ENCODE results near the gene KDM2A. TPM values are rescaled to one million over a fixed set of nuclear protein-coding genes. Genes with fewer than 3 reads are reported as not detected.

The KDM2A gene
- total and polyA plus RNA-seq, 2 donors (not counting 1 experiment from before 2014, with no cell fraction given), result 132 to 229 TPM

- DNase-seq (no peak), ATAC-seq (ENCODE audit: low read depth) (no peak)
- Histone ChIP-seq H2AFZ (ENCODE audit: insufficient read depth, low read depth, low read length, poor library complexity, severe bottlenecking) (no peak overlapping the region), H3K27me3 (replicated peaks in 1 of 4; ENCODE audit: control extremely low read depth in 1 of 4, control insufficient read depth in 3 of 4, insufficient read depth in 4 of 4, low read length in 3 of 4) (no peaks in the 10 kb centered on the region), H3K4me3 (ENCODE audit: control extremely low read depth in 1 of 5, extremely low read depth in 1 of 5, insufficient read depth in 1 of 5, low read depth in 2 of 5, low read length in 4 of 5) (no peak overlapping the region), H3K79me2 (ENCODE audit: control insufficient read depth, insufficient read depth, low read length) (peaks cover 8% of the 10 kb centered on the region), H3K36me3 (replicated peaks in 1 of 2; ENCODE audit: control extremely low read depth in 1 of 2, control insufficient read depth in 1 of 2, extremely low read depth in 1 of 2, insufficient read depth in 2 of 2, low read length in 1 of 2) (peaks cover 3 to 47% of the 10 kb centered on the region in 2 experiments), H3K4me1 (ENCODE audit: control insufficient read depth in 2 of 2, insufficient read depth in 2 of 2, low read length in 2 of 2) (peaks cover 0 to 3% of the 10 kb centered on the region in 2 donors), H3K27ac (ENCODE audit: low read length in 2 of 2) (no peak overlapping the region), H4K20me1 (ENCODE audit: control insufficient read depth, insufficient read depth, low read length, poor library complexity, severe bottlenecking) (no peaks in the 10 kb centered on the region), H3K4me2 (replicated peaks; ENCODE audit: low read depth, low read length, poor library complexity, severe bottlenecking) (no peak overlapping the region), H3K9me3 (ENCODE audit: control extremely low read depth in 1 of 3, control insufficient read depth in 2 of 3, insufficient read depth in 1 of 3, low read length in 2 of 3) (no peaks in the 10 kb centered on the region), H3K9ac (ENCODE audit: low read length) (no peak overlapping the region)
- intact Hi-C loops (cut with micrococcal nuclease), result no loop called here
- Mint-ChIP-seq H3K4me1 (peaks cover 10% of the 10 kb centered on the region), H3K27me3 (no peaks in the 10 kb centered on the region), H3K27ac (no peak overlapping the region), H3K4me3 (no peak overlapping the region), H3K9me3 (ENCODE audit: insufficient read depth) (no peaks in the 10 kb centered on the region)
- TF ChIP-seq CTCF (IDR thresholded peaks at IDR 0.05), result no peak
- TF ChIP-seq EZH2 (IDR thresholded peaks at IDR 0.05; ENCODE audit: borderline replicate concordance, insufficient read depth, low read depth, low read length, poor library complexity, severe bottlenecking), result no peak
- no CpG with 5 or more reads among the region's 3 CpGs for WGBS (ENCODE audit: insufficient coverage)
- POLR2A ChIA-PET, result interaction anchor here (0.6 to 0.7 kb wide), 2 partner anchors 83 to 102 kb away, joined by 3 to 4 read pairs; no protein-coding TSS in a partner anchor
- CTCF ChIA-PET, result no interaction called here
Measured at GRCh38 chr11:67230406-67230805, 111.3 kb downstream of the KDM2A start.

- no peaks in the 10 kb centered on the region for H3K9me3 Mint-ChIP-seq (ENCODE audit: insufficient read depth)
- peaks cover 10% of the 10 kb centered on the region for H3K4me1 Mint-ChIP-seq
- Histone ChIP-seq H3K4me1 (ENCODE audit: control insufficient read depth in 2 of 2, insufficient read depth in 2 of 2, low read length in 2 of 2) (peaks cover 0 to 3% of the 10 kb centered on the region in 2 donors), H3K9me3 (ENCODE audit: control extremely low read depth in 1 of 3, control insufficient read depth in 2 of 3, insufficient read depth in 1 of 3, low read length in 2 of 3) (no peaks in the 10 kb centered on the region), H2AFZ (ENCODE audit: insufficient read depth, low read depth, low read length, poor library complexity, severe bottlenecking) (no peak overlapping the region), H4K20me1 (ENCODE audit: control insufficient read depth, insufficient read depth, low read length, poor library complexity, severe bottlenecking) (no peaks in the 10 kb centered on the region), H3K27ac (ENCODE audit: low read length in 2 of 2) (no peak overlapping the region), H3K79me2 (ENCODE audit: control insufficient read depth, insufficient read depth, low read length) (peaks cover 8% of the 10 kb centered on the region), H3K4me3 (ENCODE audit: control extremely low read depth in 1 of 5, extremely low read depth in 1 of 5, insufficient read depth in 1 of 5, low read depth in 2 of 5, low read length in 4 of 5) (no peak overlapping the region), H3K27me3 (replicated peaks in 1 of 4; ENCODE audit: control extremely low read depth in 1 of 4, control insufficient read depth in 3 of 4, insufficient read depth in 4 of 4, low read length in 3 of 4) (no peaks in the 10 kb centered on the region), H3K36me3 (replicated peaks in 1 of 2; ENCODE audit: control extremely low read depth in 1 of 2, control insufficient read depth in 1 of 2, extremely low read depth in 1 of 2, insufficient read depth in 2 of 2, low read length in 1 of 2) (peaks cover 3 to 45% of the 10 kb centered on the region in 2 experiments), H3K9ac (ENCODE audit: low read length) (no peak overlapping the region), H3K4me2 (replicated peaks; ENCODE audit: low read depth, low read length, poor library complexity, severe bottlenecking) (no peak overlapping the region)
- WGBS (ENCODE audit: insufficient coverage), result no CpG with 5 or more reads among the region's 1 CpG
- ATAC-seq (ENCODE audit: low read depth), result no peak
- H3K27ac Mint-ChIP-seq, result no peak overlapping the region
- no peaks in the 10 kb centered on the region for H3K27me3 Mint-ChIP-seq
- no peak overlapping the region for H3K4me3 Mint-ChIP-seq
- intact Hi-C loops (cut with micrococcal nuclease), result no loop called here
- ChIA-PET CTCF (no interaction called here), POLR2A (interaction anchor here (0.6 kb wide), 1 partner anchor 82 kb away, joined by 3 read pairs; no protein-coding TSS in a partner anchor)
- no peak for TF ChIP-seq EZH2 (IDR thresholded peaks at IDR 0.05; ENCODE audit: borderline replicate concordance, insufficient read depth, low read depth, low read length, poor library complexity, severe bottlenecking)
- TF ChIP-seq CTCF (IDR thresholded peaks at IDR 0.05), result no peak
- DNase-seq, result no peak
Measured at GRCh38 chr11:67230886-67231285, 111.8 kb downstream of the KDM2A start.

Data from B cell (primary cell).